Pancreas (tissue), 10 donors: ENCODE results near the gene MOB1B. TPM values are rescaled to one million over a fixed set of nuclear protein-coding genes. Genes with fewer than 3 reads are reported as not detected.
"Not testable (repeated sequence)": the region's sequence is repeated elsewhere in the genome, so short reads cannot be mapped to it uniquely, and the experiment has no call there.

Experiments used
- ATAC-seq, 4 donors: fragments of 200-7000 bp; cut with Tn5 transposase; one replicate each; pipeline versions ENCODE4 v1.8.0 to v1.9.1; 2020; ENCODE audit warnings: mild to moderate bottlenecking in 4 of 4, moderate library complexity in 4 of 4
- DNase-seq, 6 donors: peaks; one replicate each; pipeline ENCODE4 v3.0.0-alpha.2; 2020
- FAIRE-seq: peaks from 2 replicates; lab custom pipeline; 2012; peaks lifted over from hg19 to GRCh38; lab: Jason Lieb, UNC
- H3K27ac ChIP-seq, 4 donors: fragments of 200-600 bp; sonication (generic); 1 replicate in 3 of 4; 2 replicates in 1 of 4; pipeline versions ENCODE4 v1.5.0 to v1.8.0; 2020
- H3K27me3 ChIP-seq, 4 donors: fragments of 200-600 bp; one replicate each; pipeline ENCODE4 v1.8.0; 2021
- H3K36me3 ChIP-seq, 3 donors: fragments of 200-600 bp; sonication (generic) in 1 of 3; one replicate each; pipeline versions ENCODE4 v1.5.0 to v1.8.0; 2020 to 2021
- H3K4me1 ChIP-seq, 3 donors: fragments of 200-600 bp; one replicate each; pipeline ENCODE4 v1.8.0; 2021
- H3K4me3 ChIP-seq, 4 donors: fragments of 200-600 bp; sonication (generic) in 2 of 4; one replicate each; pipeline versions ENCODE4 v1.5.0 to v1.8.0; 2020 to 2021
- H3K9me3 ChIP-seq, 4 donors: fragments of 200-600 bp; one replicate each; pipeline ENCODE4 v1.8.0; 2021
- CTCF ChIP-seq, 4 donors: fragments of 200-600 bp; sonication (generic) in 3 of 4; IDR thresholded peaks; one replicate each; pipeline versions ENCODE4 v1.5.0 to v1.8.0; 2021; ENCODE audit warnings: antibody characterized with exemption in 4 of 4
- WGBS, 2 donors: extraction: QIAGEN DNeasy Blood & Tissue Kit; methylation state at CpG; one replicate each; pipeline ENCODE4 v1.1.7; 2013; 5-methylcytosine and 5-hydroxymethylcytosine counted together
- intact Hi-C, 3 donors: fragments of 100-400 bp; cut with DNase I; formaldehyde crosslinking; loops; one replicate each; pipeline versions ENCODE4 v1.11.1 to v1.14.2; 2022
- polyA plus RNA-seq, 2 donors: library from polyadenylated mRNA; stranded (reverse); fragments of 200-250 nt; gene quantifications; one replicate each; pipeline ENCODE4 v1.2.3, GENCODE V29; 2013
- total RNA-seq, 6 donors: library from RNA; stranded (reverse); fragmentation: NEBNext Ultra II Directional in 4 of 6; extraction: Animal tissue kit (Norgen Biotek cat#: 25700) in 4 of 6; gene quantifications; one replicate each; pipeline versions ENCODE4 v1.2.1 to v1.2.4, GENCODE V29; 2021 to 2023
- donor health status: healthy with polysubstance abuse.
- donor health status: DM: no; HTN: no; CAD: no; lungs with moderate emphysema.
- donor health status: DM: no; HTN: no; CAD: no.
- donor health status: control.
- donor health status: control.
- donor health status: Bipolar disorder and iron deficiency.
- donor health status: DM: yes; HTN: yes; CAD: no.
- donor health status: DM: no; HTN: no; CAD: no.
- donor health status: DM: no; HTN: no; CAD: no.
- donor health status: DM: yes; HTN: yes; CAD: no.

The MOB1B gene
- total and polyA plus RNA-seq, 8 donors, result 3.6 to 15.6 (median 9.4) TPM

DNA sequence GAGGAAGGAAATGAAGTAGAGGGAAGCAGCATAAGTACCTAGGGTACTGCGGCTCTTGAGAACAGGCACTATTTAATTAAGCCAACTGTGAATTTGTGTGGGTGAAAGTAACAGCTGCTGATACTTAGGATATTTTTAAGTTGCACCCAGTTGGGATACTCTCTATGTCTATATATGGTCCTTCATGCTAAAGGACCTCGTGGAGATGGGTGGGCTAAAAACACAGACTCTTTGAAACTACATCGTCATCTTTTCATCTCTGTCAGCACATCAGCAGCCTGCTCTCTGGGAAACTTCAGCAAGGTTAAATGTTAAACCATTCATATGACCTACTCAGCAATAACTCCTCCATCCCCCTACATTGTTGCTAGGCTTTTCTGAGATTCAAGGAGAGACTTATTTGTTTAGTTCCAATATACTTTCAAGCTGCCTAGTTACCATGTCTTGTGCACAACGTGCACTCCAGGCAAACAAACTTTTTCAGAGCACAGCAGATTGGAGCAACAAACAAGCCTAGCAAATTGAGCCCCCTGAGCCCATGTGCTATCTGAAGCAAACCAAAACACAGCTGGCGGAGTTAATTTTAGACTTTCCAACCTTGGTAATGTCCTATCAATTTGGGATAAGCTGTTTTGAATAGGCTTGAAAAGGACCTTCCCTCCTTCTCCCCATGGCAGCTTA is 6.2 kb upstream of the MOB1B start:
- no peak overlapping the region for H3K4me3 ChIP-seq
- intact Hi-C loops, result no loop called here
- H3K4me1 ChIP-seq, result peaks cover 0 to 2% (median 0%) of the 10 kb centered on the region in 3 donors
- ATAC-seq (peak in 3 of 4 donors; percentile 59 to 87 (median 78)), DNase-seq (no peak), FAIRE-seq (no peak)
- H3K36me3 ChIP-seq, result no peaks in the 10 kb centered on the region
- TF ChIP-seq CTCF (IDR thresholded peaks at IDR 0.05), result no peak
- H3K27ac ChIP-seq, result peak overlapping the region in 1 of 4 donors; percentile 2
- H3K27me3 ChIP-seq, result no peaks in the 10 kb centered on the region
- WGBS, 2 donors, result 41 to 45% methylated on average over 5 of the region's 5 CpGs
- H3K9me3 ChIP-seq, result no peaks in the 10 kb centered on the region

- intact Hi-C loops, H3K36me3 ChIP-seq, H3K4me3 ChIP-seq, H3K27me3 ChIP-seq, FAIRE-seq, H3K9me3 ChIP-seq, DNase-seq, H3K27ac ChIP-seq, H3K4me1 ChIP-seq, ATAC-seq: not testable (repeated sequence)
- 90 to 91% methylated on average over 6 of the region's 6 CpGs for WGBS, 2 donors
Measured at GRCh38 chr4:70898581-70898980, 3.6 kb upstream of the MOB1B start.

- Histone ChIP-seq H3K9me3 (no peaks in the 10 kb centered on the region), H3K27me3 (no peaks in the 10 kb centered on the region), H3K4me1 (peaks cover 0 to 5% (median 0%) of the 10 kb centered on the region in 3 donors), H3K36me3 (no peaks in the 10 kb centered on the region), H3K4me3 (peak overlapping the region; percentile 67 to 94 (median 76)), H3K27ac (peak overlapping the region; percentile 46 to 84 (median 76))
- intact Hi-C loops, result no loop called here
- no peak for TF ChIP-seq CTCF (IDR thresholded peaks at IDR 0.05)
- FAIRE-seq (no peak), ATAC-seq (peak in 3 of 4 donors; percentile 1 to 7 (median 2)), DNase-seq (no peak)
- WGBS, 2 donors, result 14 to 20% methylated on average over 8 of the region's 8 CpGs
Measured at GRCh38 chr4:70901607-70901983, 574 bp upstream of the MOB1B start.

DNA sequence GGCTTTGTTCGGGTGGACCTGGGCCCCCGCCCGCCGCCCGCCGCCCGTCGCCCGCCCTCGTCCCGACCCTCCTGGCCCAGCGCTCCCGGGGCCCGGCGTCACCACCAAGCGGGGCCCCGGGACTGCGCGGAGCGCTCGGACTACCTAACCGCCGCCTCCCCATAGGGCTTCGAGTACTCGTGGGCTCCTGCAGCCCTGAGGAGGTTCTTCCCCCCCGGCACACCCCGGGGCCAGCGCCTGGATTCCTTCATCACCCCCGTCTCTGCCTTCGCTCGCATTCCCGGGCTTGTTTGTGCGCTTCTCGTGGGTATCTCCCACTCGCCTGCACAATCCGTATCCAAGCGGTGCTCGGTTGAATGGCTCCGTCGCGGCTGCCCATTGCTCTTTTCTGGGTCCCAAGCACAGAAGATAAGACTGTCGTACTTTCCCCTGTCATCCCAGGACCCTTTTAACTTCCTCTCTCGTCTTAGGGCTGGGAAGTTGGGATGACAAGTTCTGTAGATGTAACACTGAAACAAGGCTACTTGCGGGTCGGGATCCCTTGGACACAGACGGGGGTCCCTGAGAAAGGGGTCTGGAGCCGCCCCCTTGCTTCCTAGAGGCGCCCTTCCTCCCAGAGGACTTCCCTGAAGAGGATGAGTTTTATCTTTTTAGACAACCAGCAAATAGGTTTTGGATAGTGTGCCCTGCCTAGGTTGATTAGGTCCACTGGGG is 565 bp downstream of the MOB1B start:
- no peak for TF ChIP-seq CTCF (IDR thresholded peaks at IDR 0.05)
- intact Hi-C loops, result no loop called here
- WGBS, 2 donors, result 0% methylated on average over 37 to 48 of the region's 48 CpGs
- H3K4me1 ChIP-seq, result peaks cover 0 to 5% (median 0%) of the 10 kb centered on the region in 3 donors
- FAIRE-seq, result no peak
- no peaks in the 10 kb centered on the region for H3K9me3 ChIP-seq
- no peaks in the 10 kb centered on the region for H3K27me3 ChIP-seq
- H3K4me3 ChIP-seq, result peak overlapping the region; percentile 67 to 94 (median 76)
- no peaks in the 10 kb centered on the region for H3K36me3 ChIP-seq
- ATAC-seq, result peak; percentile 62 to 75 (median 68)
- peak overlapping the region; percentile 46 to 84 (median 76) for H3K27ac ChIP-seq
- DNase-seq, result peak in 1 of 6 donors; percentile 74

DNA sequence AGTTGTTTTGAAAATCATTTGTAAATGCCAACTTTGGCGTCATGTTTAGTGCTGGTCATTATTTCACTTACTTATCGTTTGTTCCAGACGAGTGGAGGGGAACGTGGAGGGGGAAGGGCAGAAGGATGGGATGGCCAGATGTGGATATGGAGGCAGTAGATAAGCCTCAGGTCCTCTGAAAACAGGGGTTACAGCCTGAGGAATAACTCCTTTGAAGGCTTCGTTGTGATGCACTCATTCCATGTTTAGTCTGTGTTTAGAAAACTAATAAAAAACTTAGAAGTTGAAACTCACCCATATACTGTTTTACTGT is 1.1 kb downstream of the MOB1B start:
- H3K27me3 ChIP-seq, result no peaks in the 10 kb centered on the region
- FAIRE-seq (no peak), DNase-seq (peak in 1 of 6 donors; percentile 18), ATAC-seq (peak in 2 of 4 donors; percentile 1 to 21)
- no peaks in the 10 kb centered on the region for H3K36me3 ChIP-seq
- intact Hi-C loops, result no loop called here
- H3K27ac ChIP-seq, result no peak overlapping the region
- no peaks in the 10 kb centered on the region for H3K9me3 ChIP-seq
- no peak for TF ChIP-seq CTCF (IDR thresholded peaks at IDR 0.05)
- peaks cover 0 to 5% (median 0%) of the 10 kb centered on the region in 3 donors for H3K4me1 ChIP-seq
- peak overlapping the region in 3 of 4 donors; percentile 67 to 94 (median 70) for H3K4me3 ChIP-seq
- WGBS, 2 donors, result 3% methylated on average over 5 of the region's 5 CpGs
